Karpas-422 (cell line): Measurements from ENCODE around the gene SCFD2. TPM values are rescaled to one million over a fixed set of nuclear protein-coding genes. Genes with fewer than 3 reads are reported as not detected.
"Not testable (repeated sequence)": the region's sequence is repeated elsewhere in the genome, so short reads cannot be mapped to it uniquely, and the experiment has no call there.

Experiments
- DNase-seq: peaks from one replicate; pipeline ENCODE4 v3.0.0-alpha.2; 2015
- H2AFZ ChIP-seq: fragments of 200-600 bp; sonication (generic); 2 replicates; pipeline ENCODE4 v1.6.1; 2014; ENCODE audit warnings: antibody characterized with exemption, low read length, mixed read lengths
- H3K27ac ChIP-seq: fragments of 200-600 bp; sonication (generic); 2 replicates; pipeline ENCODE4 v1.5.1; 2014; ENCODE audit warnings: mild to moderate bottlenecking, low read length, moderate library complexity
- H3K27me3 ChIP-seq: fragments of 200-600 bp; sonication (generic); 2 replicates; pipeline ENCODE4 v1.6.1; 2014; ENCODE audit warnings: low read length, mixed read lengths
- H3K36me3 ChIP-seq: fragments of 200-600 bp; sonication (generic); 2 replicates; pipeline ENCODE4 v1.6.1; 2014; ENCODE audit warnings: low read length, mixed read lengths; ENCODE audit not compliant: insufficient read depth
- H3K4me1 ChIP-seq: fragments of 200-600 bp; sonication (generic); 2 replicates; pipeline ENCODE4 v1.6.1; 2014; ENCODE audit warnings: mild to moderate bottlenecking, low read length, mixed read lengths
- H3K4me2 ChIP-seq: fragments of 200-600 bp; sonication (generic); 2 replicates; pipeline ENCODE4 v1.6.1; 2014; ENCODE audit warnings: low read length, low read depth, mild to moderate bottlenecking; ENCODE audit not compliant: poor library complexity, severe bottlenecking
- H3K4me3 ChIP-seq: fragments of 200-600 bp; sonication (generic); 2 replicates; pipeline ENCODE4 v1.5.1; 2014; ENCODE audit warnings: mild to moderate bottlenecking, antibody characterized with exemption, low read length, mixed read lengths
- H3K79me2 ChIP-seq: fragments of 200-600 bp; sonication (generic); 2 replicates; pipeline ENCODE4 v1.6.1; 2014; ENCODE audit warnings: mild to moderate bottlenecking, low read length, mixed read lengths
- H3K9ac ChIP-seq: fragments of 200-600 bp; sonication (generic); 2 replicates; pipeline ENCODE4 v1.6.0; 2014; ENCODE audit warnings: low read length
- H3K9me2 ChIP-seq: fragments of 200-600 bp; sonication (generic), shearing (Covaris generic); replicated peaks from 2 replicates; pipeline ENCODE4 v1.6.0; 2014; ENCODE audit warnings: mild to moderate bottlenecking, low read length, moderate library complexity; ENCODE audit not compliant: insufficient read depth
- H3K9me3 ChIP-seq: fragments of 300-700, 200-600 bp; sonication (generic); 2 replicates; pipeline ENCODE4 v1.6.1; 2014; ENCODE audit warnings: low read length, mixed read lengths
- H4K20me1 ChIP-seq: fragments of 200-600 bp; sonication (generic); 2 replicates; pipeline ENCODE4 v1.6.1; 2014; ENCODE audit warnings: mild to moderate bottlenecking, antibody characterized with exemption, low read length, low read depth; ENCODE audit not compliant: insufficient read depth
- total RNA-seq: library from RNA; depleted of rRNA; stranded (reverse); fragments of >200 nt; shearing (Covaris generic); gene quantifications from 2 replicates; pipeline ENCODE4 v1.2.3, GENCODE V29; 2014; ENCODE audit warnings: low replicate concordance

The SCFD2 gene
- total RNA-seq, 1 experiment from 2014 or later = 28.5 TPM

GRCh38 chr4:52996261-52997131, 369.4 kb downstream of the SCFD2 start:
- no peaks in the 10 kb centered on the region for H3K9me2 ChIP-seq
- DNase-seq = no peak
- H2AFZ ChIP-seq = no peak overlapping the region
- H3K9me3 ChIP-seq = no peaks in the 10 kb centered on the region
- H4K20me1 ChIP-seq = no peaks in the 10 kb centered on the region
- H3K4me3 ChIP-seq = no peak overlapping the region
- H3K36me3 ChIP-seq = no peaks in the 10 kb centered on the region
- H3K27ac ChIP-seq = no peak overlapping the region
- H3K4me1 ChIP-seq = no peaks in the 10 kb centered on the region
- H3K4me2 ChIP-seq = no peak overlapping the region
- H3K79me2 ChIP-seq = no peaks in the 10 kb centered on the region
- H3K27me3 ChIP-seq = no peaks in the 10 kb centered on the region
- H3K9ac ChIP-seq = no peak overlapping the region

DNA sequence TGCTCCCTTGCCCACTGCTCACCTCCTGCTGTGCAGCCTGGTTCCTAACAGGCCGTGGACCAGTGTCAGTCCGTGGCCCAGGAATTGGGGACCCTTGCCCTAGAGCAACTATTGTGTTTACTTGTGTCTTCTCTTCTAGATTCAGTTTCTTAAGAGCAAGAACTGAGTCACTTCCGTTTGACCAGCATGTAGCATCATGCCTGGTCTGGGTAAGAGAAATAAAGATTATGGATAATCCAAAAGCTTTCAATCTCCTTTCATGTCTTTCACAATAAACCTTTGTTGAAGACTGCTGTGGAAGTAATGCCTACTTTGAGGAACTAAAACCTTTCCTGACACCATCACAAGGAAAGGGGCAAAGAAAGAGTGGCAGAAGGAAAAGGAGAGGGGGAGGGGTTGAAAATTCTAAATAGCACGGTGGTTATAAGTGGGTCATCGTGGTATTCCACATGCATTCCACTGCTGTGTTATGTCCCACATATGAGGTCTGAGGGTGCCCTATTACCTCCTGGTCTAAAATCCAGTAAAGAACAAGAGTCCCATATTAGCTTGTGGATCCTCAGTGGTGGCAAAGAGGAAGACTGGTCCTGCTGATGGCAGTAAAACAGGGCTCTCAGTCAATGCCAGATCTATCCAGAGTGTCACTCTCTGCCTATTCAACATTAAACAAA, 370.4 kb downstream of the SCFD2 start:
- Histone ChIP-seq H3K9me2 (no peaks in the 10 kb centered on the region), H3K79me2 (no peaks in the 10 kb centered on the region), H3K4me1 (no peaks in the 10 kb centered on the region), H3K4me3 (no peak overlapping the region), H3K9me3 (no peaks in the 10 kb centered on the region), H3K36me3 (no peaks in the 10 kb centered on the region), H3K27ac (no peak overlapping the region), H4K20me1 (no peaks in the 10 kb centered on the region), H3K9ac (no peak overlapping the region), H2AFZ (no peak overlapping the region), H3K4me2 (no peak overlapping the region), H3K27me3 (no peaks in the 10 kb centered on the region)
- DNase-seq = no peak

- no peak for DNase-seq
- no peaks in the 10 kb centered on the region for H4K20me1 ChIP-seq
- no peak overlapping the region for H3K9ac ChIP-seq
- no peaks in the 10 kb centered on the region for H3K27me3 ChIP-seq
- no peaks in the 10 kb centered on the region for H3K79me2 ChIP-seq
- no peaks in the 10 kb centered on the region for H3K36me3 ChIP-seq
- no peaks in the 10 kb centered on the region for H3K9me2 ChIP-seq
- H2AFZ ChIP-seq = no peak overlapping the region
- H3K4me2 ChIP-seq = no peak overlapping the region
- no peak overlapping the region for H3K27ac ChIP-seq
- no peaks in the 10 kb centered on the region for H3K4me1 ChIP-seq
- no peak overlapping the region for H3K4me3 ChIP-seq
- H3K9me3 ChIP-seq = no peaks in the 10 kb centered on the region
Measured at GRCh38 chr4:52994567-52994966, 371.3 kb downstream of the SCFD2 start.

DNA sequence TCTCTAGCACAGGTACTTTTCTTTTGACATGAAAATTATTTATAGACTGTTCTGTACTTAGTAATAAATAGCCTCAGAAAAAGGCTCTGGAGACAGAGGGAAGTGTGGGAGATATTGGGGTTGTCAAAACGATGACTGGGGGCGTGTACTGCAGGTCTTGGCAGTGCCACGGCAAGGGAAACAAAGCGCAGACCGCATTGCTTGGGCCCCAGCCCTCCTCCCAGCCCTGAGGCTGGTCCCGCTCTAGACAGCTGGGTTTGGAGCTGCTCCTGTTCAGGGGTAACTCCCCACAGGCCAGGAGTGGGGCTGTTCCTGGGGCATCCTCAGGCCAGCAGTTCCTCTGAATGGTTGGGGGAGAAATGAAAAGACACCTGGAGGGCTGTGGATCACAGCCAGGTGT, 372.1 kb downstream of the SCFD2 start:
- no peaks in the 10 kb centered on the region for H3K9me3 ChIP-seq
- no peaks in the 10 kb centered on the region for H3K79me2 ChIP-seq
- H2AFZ ChIP-seq = no peak overlapping the region
- H3K4me2 ChIP-seq = no peak overlapping the region
- H3K9ac ChIP-seq = no peak overlapping the region
- DNase-seq = peak; percentile 22
- H3K27me3 ChIP-seq = no peaks in the 10 kb centered on the region
- no peak overlapping the region for H3K27ac ChIP-seq
- H3K4me1 ChIP-seq = no peaks in the 10 kb centered on the region
- H3K9me2 ChIP-seq = no peaks in the 10 kb centered on the region
- H3K4me3 ChIP-seq = no peak overlapping the region
- H4K20me1 ChIP-seq = no peaks in the 10 kb centered on the region
- H3K36me3 ChIP-seq = no peaks in the 10 kb centered on the region

DNA sequence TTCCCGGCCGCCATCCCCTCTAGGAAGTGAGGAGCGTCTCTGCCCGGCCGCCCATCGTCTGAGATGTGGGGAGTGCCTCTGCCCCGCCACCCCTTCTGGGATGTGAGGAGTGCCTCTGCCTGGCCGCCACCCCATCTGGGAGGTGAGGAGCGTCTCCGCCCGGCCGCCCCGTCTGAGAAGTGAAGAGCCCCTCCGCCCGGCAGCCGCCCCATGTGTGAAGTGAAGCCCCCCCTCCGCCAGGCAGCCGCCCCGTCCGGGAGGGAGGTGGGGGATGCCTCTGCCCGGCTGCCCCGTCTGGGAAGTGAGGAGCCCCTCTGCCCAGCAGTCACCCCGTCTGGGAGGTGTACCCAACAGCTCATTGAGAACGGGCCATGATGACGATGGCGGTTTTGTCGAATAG, 373.3 kb downstream of the SCFD2 start:
- not testable (repeated sequence) for H2AFZ ChIP-seq, H3K9me2 ChIP-seq, H3K4me2 ChIP-seq, H3K9me3 ChIP-seq, H3K9ac ChIP-seq, H3K36me3 ChIP-seq, H3K4me3 ChIP-seq, H4K20me1 ChIP-seq, DNase-seq, H3K27me3 ChIP-seq, H3K27ac ChIP-seq, H3K79me2 ChIP-seq, H3K4me1 ChIP-seq

GRCh38 chr4:52991472-52991871, 374.4 kb downstream of the SCFD2 start:
- no peak overlapping the region for H3K9ac ChIP-seq
- no peaks in the 10 kb centered on the region for H3K9me2 ChIP-seq
- no peaks in the 10 kb centered on the region for H3K9me3 ChIP-seq
- no peak overlapping the region for H2AFZ ChIP-seq
- H3K79me2 ChIP-seq = no peaks in the 10 kb centered on the region
- H3K4me3 ChIP-seq = no peak overlapping the region
- H4K20me1 ChIP-seq = no peaks in the 10 kb centered on the region
- no peaks in the 10 kb centered on the region for H3K4me1 ChIP-seq
- H3K27ac ChIP-seq = no peak overlapping the region
- peak; percentile 37 for DNase-seq
- no peaks in the 10 kb centered on the region for H3K36me3 ChIP-seq
- H3K4me2 ChIP-seq = no peak overlapping the region
- H3K27me3 ChIP-seq = no peaks in the 10 kb centered on the region

- H3K9me3 ChIP-seq = no peaks in the 10 kb centered on the region
- H3K9me2 ChIP-seq = no peaks in the 10 kb centered on the region
- no peaks in the 10 kb centered on the region for H3K27me3 ChIP-seq
- peak; percentile 17 for DNase-seq
- H3K79me2 ChIP-seq = no peaks in the 10 kb centered on the region
- no peaks in the 10 kb centered on the region for H4K20me1 ChIP-seq
- H3K4me3 ChIP-seq = no peak overlapping the region
- H3K4me1 ChIP-seq = no peaks in the 10 kb centered on the region
- H2AFZ ChIP-seq = no peak overlapping the region
- no peak overlapping the region for H3K9ac ChIP-seq
- H3K27ac ChIP-seq = no peak overlapping the region
- no peak overlapping the region for H3K4me2 ChIP-seq
- no peaks in the 10 kb centered on the region for H3K36me3 ChIP-seq
Measured at GRCh38 chr4:52990706-52991105, 375.2 kb downstream of the SCFD2 start.

GRCh38 chr4:52989865-52990264, 376.0 kb downstream of the SCFD2 start:
- H3K4me1 ChIP-seq = no peaks in the 10 kb centered on the region
- H2AFZ ChIP-seq = no peak overlapping the region
- H4K20me1 ChIP-seq = no peaks in the 10 kb centered on the region
- H3K79me2 ChIP-seq = no peaks in the 10 kb centered on the region
- no peak for DNase-seq
- H3K36me3 ChIP-seq = no peaks in the 10 kb centered on the region
- no peaks in the 10 kb centered on the region for H3K27me3 ChIP-seq
- H3K4me2 ChIP-seq = no peak overlapping the region
- H3K9me3 ChIP-seq = no peaks in the 10 kb centered on the region
- no peaks in the 10 kb centered on the region for H3K9me2 ChIP-seq
- no peak overlapping the region for H3K9ac ChIP-seq
- H3K27ac ChIP-seq = no peak overlapping the region
- H3K4me3 ChIP-seq = no peak overlapping the region
